ENCODE data around the gene PKDREJ. TPM values are rescaled to one million over a fixed set of nuclear protein-coding genes. Genes with fewer than 3 reads are reported as not detected.

Gene PKDREJ
- total RNA-seq, 1 experiment from 2014 or later, result 0.04 TPM

GRCh38 chr22:46226577-46226976 lies 36.6 kb downstream of the PKDREJ start:
- Histone ChIP-seq H3K27me3 (ENCODE audit: insufficient read depth, low read length) (no peaks in the 10 kb centered on the region), H4K8ac (replicated peaks; ENCODE audit: insufficient read length, low read depth, low read length) (no peak overlapping the region), H3K9ac (ENCODE audit: extremely low read depth, insufficient read length, low read length) (no peak overlapping the region), H2AK5ac (ENCODE audit: insufficient read length, low read length) (no peak overlapping the region), H3K9me3 (ENCODE audit: control insufficient read depth, low read depth, low read length) (no peaks in the 10 kb centered on the region), H3K18ac (ENCODE audit: insufficient read length, low read depth, low read length) (no peak overlapping the region), H4K5ac (ENCODE audit: insufficient read length, low read depth, low read length) (no peak overlapping the region), H4K91ac (ENCODE audit: insufficient read length, low read depth, low read length) (no peak overlapping the region), H3K4me1 (ENCODE audit: insufficient read depth, low read length) (no peaks in the 10 kb centered on the region), H3K56ac (ENCODE audit: insufficient read length, low read depth, low read length) (no peak overlapping the region), H3K23me2 (ENCODE audit: insufficient read length, low read depth, low read length, poor library complexity, severe bottlenecking) (no peaks in the 10 kb centered on the region), H2BK15ac (ENCODE audit: low read depth, low read length) (no peak overlapping the region), H3K4me2 (ENCODE audit: insufficient read depth, insufficient read length, low read length) (no peak overlapping the region), H3K79me2 (ENCODE audit: insufficient read depth, low read length) (no peaks in the 10 kb centered on the region), H3T11ph (ENCODE audit: low read length) (no peak overlapping the region), H4K20me1 (ENCODE audit: control insufficient read depth, insufficient read depth, insufficient read length) (no peaks in the 10 kb centered on the region), H2AFZ (ENCODE audit: low read length) (no peak overlapping the region), H3K14ac (ENCODE audit: insufficient read depth, low read length) (no peak overlapping the region), H2BK120ac (ENCODE audit: low read depth, low read length, poor library complexity, severe bottlenecking) (no peak overlapping the region), H3K27ac (ENCODE audit: insufficient read length, low read depth, low read length) (no peak overlapping the region), H2BK20ac (ENCODE audit: low read depth, low read length, poor library complexity, severe bottlenecking) (no peak overlapping the region), H3K4ac (ENCODE audit: low read depth, low read length) (no peak overlapping the region), H2BK5ac (ENCODE audit: insufficient read length, low read length) (no peak overlapping the region), H3K23ac (ENCODE audit: insufficient read length, low read depth, low read length) (no peak overlapping the region), H3K79me1 (ENCODE audit: insufficient read depth, low read depth, low read length, poor library complexity, severe bottlenecking) (no peaks in the 10 kb centered on the region), H2BK12ac (ENCODE audit: insufficient read length, low read depth, low read length) (no peak overlapping the region)
- Mint-ChIP-seq H3K9me3 (no peaks in the 10 kb centered on the region; a peak in 2 of 5 replicates), H3K4me3 (no peak overlapping the region), H3K27me3 (ENCODE audit: low read depth) (no peaks in the 10 kb centered on the region), H3K4me1 (peaks cover 5 to 14% of the 10 kb centered on the region in 2 experiments), H3K36me3 (ENCODE audit: insufficient read depth in 1 of 3, low read depth in 3 of 3) (no peaks in the 10 kb centered on the region), H3K27ac (no peak overlapping the region)
- DNase-seq, result no peak
- WGBS (ENCODE audit: extremely low coverage, insufficient read length, low lambda C conversion rate), result no CpG with 5 or more reads among the region's 7 CpGs
- no peak for TF ChIP-seq CTCF (conservative IDR thresholded peaks at IDR 0.05)

All from H9 (cell line).